ENCODE results near the gene TEN1. TPM values are rescaled to one million over a fixed set of nuclear protein-coding genes. Genes with fewer than 3 reads are reported as not detected.
A peak's percentile ranks its signal among the peaks of the same experiment; 100 is the strongest.

The TEN1 gene
- total and polyA plus RNA-seq, 2 of the 13 experiments (the other 11 are each of a cell fraction or from before 2014, with no cell fraction given), result 18.0 to 21.3 TPM

DNA sequence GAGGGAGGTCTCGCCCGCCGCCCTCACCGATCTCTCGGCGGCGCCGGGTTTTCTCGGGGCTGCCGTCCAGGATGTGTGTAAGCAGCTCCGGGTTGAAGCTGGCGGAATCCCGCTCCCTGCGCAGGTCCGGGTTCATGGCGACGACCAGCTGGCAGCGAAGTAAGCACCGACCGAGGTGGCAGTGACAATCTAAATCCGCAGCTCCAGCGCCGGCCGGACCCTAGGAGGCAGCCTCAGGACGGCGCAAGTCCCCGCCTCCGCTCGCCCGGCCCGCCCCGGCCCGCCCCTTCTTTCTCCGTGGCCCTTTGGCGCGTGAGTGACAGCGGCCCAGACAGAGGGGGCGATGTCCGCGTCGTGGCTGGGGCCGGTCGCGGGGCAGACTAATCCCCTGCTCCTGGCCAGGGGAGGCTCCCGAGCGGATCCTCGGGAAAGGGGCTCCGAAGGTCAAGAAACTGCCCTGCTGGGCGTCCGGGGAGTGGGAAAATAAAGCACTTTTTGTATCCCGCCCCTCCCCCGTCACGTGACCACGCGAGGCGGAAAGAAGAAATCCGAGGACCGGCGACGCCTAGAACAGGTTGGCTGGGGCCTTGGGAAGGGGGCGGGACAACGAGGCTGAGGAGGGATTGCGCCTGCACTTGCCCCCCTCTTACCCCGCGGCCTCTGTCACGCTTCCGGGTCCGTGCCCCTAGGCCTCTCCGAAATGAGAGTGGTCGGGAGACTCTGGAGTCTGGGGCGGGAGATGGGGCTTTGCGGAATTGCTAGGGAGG lies at the start of gene TEN1, which contains the start of gene ACOX1 (continued):
- TF ChIP-seq, protein P1, sequence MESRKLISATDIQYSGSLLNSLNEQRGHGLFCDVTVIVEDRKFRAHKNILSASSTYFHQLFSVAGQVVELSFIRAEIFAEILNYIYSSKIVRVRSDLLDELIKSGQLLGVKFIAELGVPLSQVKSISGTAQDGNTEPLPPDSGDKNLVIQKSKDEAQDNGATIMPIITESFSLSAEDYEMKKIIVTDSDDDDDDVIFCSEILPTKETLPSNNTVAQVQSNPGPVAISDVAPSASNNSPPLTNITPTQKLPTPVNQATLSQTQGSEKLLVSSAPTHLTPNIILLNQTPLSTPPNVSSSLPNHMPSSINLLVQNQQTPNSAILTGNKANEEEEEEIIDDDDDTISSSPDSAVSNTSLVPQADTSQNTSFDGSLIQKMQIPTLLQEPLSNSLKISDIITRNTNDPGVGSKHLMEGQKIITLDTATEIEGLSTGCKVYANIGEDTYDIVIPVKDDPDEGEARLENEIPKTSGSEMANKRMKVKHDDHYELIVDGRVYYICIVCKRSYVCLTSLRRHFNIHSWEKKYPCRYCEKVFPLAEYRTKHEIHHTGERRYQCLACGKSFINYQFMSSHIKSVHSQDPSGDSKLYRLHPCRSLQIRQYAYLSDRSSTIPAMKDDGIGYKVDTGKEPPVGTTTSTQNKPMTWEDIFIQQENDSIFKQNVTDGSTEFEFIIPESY (CRISPR knock-in tag; IDR thresholded peaks at IDR 0.05), result peak; percentile 65
- TF ChIP-seq SALL2 (CRISPR knock-in tag; IDR thresholded peaks at IDR 0.05) (no peak; the same call in 1 of the 2 replicates), MBNL3 (CRISPR knock-in tag; conservative IDR thresholded peaks at IDR 0.05) (no peak), ZNF724P (CRISPR knock-in tag; IDR thresholded peaks at IDR 0.05; ENCODE audit: borderline replicate concordance) (peak; percentile 79; the same call in 1 of the 2 replicates), RBAK (CRISPR knock-in tag; IDR thresholded peaks at IDR 0.05) (no peak; the same call in 1 of the 2 replicates), ATAD3A (CRISPR knock-in tag; IDR thresholded peaks at IDR 0.05) (no peak), ZNF260 (CRISPR knock-in tag; IDR thresholded peaks at IDR 0.05; ENCODE audit: borderline replicate concordance, low read depth) (no peak), PAWR (CRISPR knock-in tag; IDR thresholded peaks at IDR 0.05; ENCODE audit: borderline replicate concordance) (peak; percentile 84; the same call in 1 of the 2 replicates)
- TF ChIP-seq, protein P2, sequence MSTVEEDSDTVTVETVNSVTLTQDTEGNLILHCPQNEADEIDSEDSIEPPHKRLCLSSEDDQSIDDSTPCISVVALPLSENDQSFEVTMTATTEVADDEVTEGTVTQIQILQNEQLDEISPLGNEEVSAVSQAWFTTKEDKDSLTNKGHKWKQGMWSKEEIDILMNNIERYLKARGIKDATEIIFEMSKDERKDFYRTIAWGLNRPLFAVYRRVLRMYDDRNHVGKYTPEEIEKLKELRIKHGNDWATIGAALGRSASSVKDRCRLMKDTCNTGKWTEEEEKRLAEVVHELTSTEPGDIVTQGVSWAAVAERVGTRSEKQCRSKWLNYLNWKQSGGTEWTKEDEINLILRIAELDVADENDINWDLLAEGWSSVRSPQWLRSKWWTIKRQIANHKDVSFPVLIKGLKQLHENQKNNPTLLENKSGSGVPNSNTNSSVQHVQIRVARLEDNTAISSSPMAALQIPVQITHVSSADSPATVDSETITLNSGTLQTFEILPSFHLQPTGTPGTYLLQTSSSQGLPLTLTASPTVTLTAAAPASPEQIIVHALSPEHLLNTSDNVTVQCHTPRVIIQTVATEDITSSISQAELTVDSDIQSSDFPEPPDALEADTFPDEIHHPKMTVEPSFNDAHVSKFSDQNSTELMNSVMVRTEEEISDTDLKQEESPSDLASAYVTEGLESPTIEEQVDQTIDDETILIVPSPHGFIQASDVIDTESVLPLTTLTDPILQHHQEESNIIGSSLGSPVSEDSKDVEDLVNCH (CRISPR knock-in tag; IDR thresholded peaks at IDR 0.05), result 0 out of 2 replicates have a peak, but pooled peaks have one; percentile 14
- TF ChIP-seq, protein P3, sequence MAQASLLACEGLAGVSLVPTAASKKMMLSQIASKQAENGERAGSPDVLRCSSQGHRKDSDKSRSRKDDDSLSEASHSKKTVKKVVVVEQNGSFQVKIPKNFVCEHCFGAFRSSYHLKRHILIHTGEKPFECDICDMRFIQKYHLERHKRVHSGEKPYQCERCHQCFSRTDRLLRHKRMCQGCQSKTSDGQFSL (CRISPR knock-in tag; IDR thresholded peaks at IDR 0.05), result no peak
- TF ChIP-seq, protein P4, sequence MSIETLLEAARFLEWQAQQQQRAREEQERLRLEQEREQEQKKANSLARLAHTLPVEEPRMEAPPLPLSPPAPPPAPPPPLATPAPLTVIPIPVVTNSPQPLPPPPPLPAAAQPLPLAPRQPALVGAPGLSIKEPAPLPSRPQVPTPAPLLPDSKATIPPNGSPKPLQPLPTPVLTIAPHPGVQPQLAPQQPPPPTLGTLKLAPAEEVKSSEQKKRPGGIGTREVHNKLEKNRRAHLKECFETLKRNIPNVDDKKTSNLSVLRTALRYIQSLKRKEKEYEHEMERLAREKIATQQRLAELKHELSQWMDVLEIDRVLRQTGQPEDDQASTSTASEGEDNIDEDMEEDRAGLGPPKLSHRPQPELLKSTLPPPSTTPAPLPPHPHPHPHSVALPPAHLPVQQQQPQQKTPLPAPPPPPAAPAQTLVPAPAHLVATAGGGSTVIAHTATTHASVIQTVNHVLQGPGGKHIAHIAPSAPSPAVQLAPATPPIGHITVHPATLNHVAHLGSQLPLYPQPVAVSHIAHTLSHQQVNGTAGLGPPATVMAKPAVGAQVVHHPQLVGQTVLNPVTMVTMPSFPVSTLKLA (IDR thresholded peaks at IDR 0.05), result peak; percentile 44; the same call in 1 of the 2 replicates
- TF ChIP-seq, protein P5, sequence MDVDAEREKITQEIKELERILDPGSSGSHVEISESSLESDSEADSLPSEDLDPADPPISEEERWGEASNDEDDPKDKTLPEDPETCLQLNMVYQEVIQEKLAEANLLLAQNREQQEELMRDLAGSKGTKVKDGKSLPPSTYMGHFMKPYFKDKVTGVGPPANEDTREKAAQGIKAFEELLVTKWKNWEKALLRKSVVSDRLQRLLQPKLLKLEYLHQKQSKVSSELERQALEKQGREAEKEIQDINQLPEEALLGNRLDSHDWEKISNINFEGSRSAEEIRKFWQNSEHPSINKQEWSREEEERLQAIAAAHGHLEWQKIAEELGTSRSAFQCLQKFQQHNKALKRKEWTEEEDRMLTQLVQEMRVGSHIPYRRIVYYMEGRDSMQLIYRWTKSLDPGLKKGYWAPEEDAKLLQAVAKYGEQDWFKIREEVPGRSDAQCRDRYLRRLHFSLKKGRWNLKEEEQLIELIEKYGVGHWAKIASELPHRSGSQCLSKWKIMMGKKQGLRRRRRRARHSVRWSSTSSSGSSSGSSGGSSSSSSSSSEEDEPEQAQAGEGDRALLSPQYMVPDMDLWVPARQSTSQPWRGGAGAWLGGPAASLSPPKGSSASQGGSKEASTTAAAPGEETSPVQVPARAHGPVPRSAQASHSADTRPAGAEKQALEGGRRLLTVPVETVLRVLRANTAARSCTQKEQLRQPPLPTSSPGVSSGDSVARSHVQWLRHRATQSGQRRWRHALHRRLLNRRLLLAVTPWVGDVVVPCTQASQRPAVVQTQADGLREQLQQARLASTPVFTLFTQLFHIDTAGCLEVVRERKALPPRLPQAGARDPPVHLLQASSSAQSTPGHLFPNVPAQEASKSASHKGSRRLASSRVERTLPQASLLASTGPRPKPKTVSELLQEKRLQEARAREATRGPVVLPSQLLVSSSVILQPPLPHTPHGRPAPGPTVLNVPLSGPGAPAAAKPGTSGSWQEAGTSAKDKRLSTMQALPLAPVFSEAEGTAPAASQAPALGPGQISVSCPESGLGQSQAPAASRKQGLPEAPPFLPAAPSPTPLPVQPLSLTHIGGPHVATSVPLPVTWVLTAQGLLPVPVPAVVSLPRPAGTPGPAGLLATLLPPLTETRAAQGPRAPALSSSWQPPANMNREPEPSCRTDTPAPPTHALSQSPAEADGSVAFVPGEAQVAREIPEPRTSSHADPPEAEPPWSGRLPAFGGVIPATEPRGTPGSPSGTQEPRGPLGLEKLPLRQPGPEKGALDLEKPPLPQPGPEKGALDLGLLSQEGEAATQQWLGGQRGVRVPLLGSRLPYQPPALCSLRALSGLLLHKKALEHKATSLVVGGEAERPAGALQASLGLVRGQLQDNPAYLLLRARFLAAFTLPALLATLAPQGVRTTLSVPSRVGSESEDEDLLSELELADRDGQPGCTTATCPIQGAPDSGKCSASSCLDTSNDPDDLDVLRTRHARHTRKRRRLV (CRISPR knock-in tag; IDR thresholded peaks at IDR 0.05), result peak; percentile 89
- TF ChIP-seq, protein P6, sequence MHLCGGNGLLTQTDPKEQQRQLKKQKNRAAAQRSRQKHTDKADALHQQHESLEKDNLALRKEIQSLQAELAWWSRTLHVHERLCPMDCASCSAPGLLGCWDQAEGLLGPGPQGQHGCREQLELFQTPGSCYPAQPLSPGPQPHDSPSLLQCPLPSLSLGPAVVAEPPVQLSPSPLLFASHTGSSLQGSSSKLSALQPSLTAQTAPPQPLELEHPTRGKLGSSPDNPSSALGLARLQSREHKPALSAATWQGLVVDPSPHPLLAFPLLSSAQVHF (CRISPR knock-in tag; IDR thresholded peaks at IDR 0.05), result peak; percentile 92; the same call in 1 of the 2 replicates

All from HepG2 (cell line).